Hematopoietic multipotent progenitor cell treated with erythropoietin and hydrocortisone succinate and interleukin-3 and kit ligand, for 8 days (in vitro differentiated cells): Measurements from ENCODE around the gene CEP68.
"Not testable (repeated sequence)": the region's sequence is repeated elsewhere in the genome, so short reads cannot be mapped to it uniquely, and the experiment has no call there.

Experiments
- DNase-seq: peaks from one replicate; pipeline ENCODE4 v3.0.0-alpha.2; 2015

The CEP68 gene

GRCh38 chr2:65056215-65057053 lies at the start of gene CEP68:
Gene CEP68 (plus strand): TSS chr2:65056416. CDS start chr2:65069445, 13,029 bp downstream.
- peak; percentile 97 for DNase-seq

- no peak for DNase-seq
These were observed 42.4 kb upstream of the CEP68 start for GRCh38 chr2:65013776-65014175.

GRCh38 chr2:65015731-65016130 lies 40.5 kb upstream of the CEP68 start:
- DNase-seq: no peak

- DNase-seq: no peak
These were observed 39.4 kb upstream of the CEP68 start for GRCh38 chr2:65016789-65017188.

- DNase-seq: peak; percentile 56
These were observed 38.9 kb upstream of the CEP68 start for GRCh38 chr2:65017335-65017734.

GRCh38 chr2:65018141-65018582 lies 38.1 kb upstream of the CEP68 start:
- DNase-seq: peak; percentile 31

- no peak for DNase-seq
These were observed 37.2 kb upstream of the CEP68 start for GRCh38 chr2:65019010-65019409.

GRCh38 chr2:65019675-65020195 lies 36.5 kb upstream of the CEP68 start:
- DNase-seq: no peak

- not testable (repeated sequence) for DNase-seq
These were observed 36.0 kb upstream of the CEP68 start for GRCh38 chr2:65020251-65020650.

- DNase-seq: no peak
These were observed 35.2 kb upstream of the CEP68 start for GRCh38 chr2:65020943-65021528.

- DNase-seq: peak; percentile 95
These were observed 34.5 kb upstream of the CEP68 start for GRCh38 chr2:65021709-65022108.

- DNase-seq: no peak
These were observed 34.0 kb upstream of the CEP68 start for GRCh38 chr2:65022189-65022588.

- no peak for DNase-seq
These were observed 32.5 kb upstream of the CEP68 start for GRCh38 chr2:65023742-65024141.

- DNase-seq: no peak
These were observed 31.9 kb upstream of the CEP68 start for GRCh38 chr2:65024149-65024829.

GRCh38 chr2:65025453-65026123 lies 30.6 kb upstream of the CEP68 start:
- no peak for DNase-seq

GRCh38 chr2:65026154-65026553 lies 30.1 kb upstream of the CEP68 start:
- no peak for DNase-seq

- no peak for DNase-seq
These were observed 29.3 kb upstream of the CEP68 start for GRCh38 chr2:65026704-65027464.

- DNase-seq: no peak
These were observed 28.5 kb upstream of the CEP68 start for GRCh38 chr2:65027616-65028244.

- DNase-seq: no peak
These were observed 25.5 kb upstream of the CEP68 start for GRCh38 chr2:65030476-65031332.

- no peak for DNase-seq
These were observed 24.7 kb upstream of the CEP68 start for GRCh38 chr2:65031341-65032018.
